Upper lobe of left lung (tissue), 6 donors: ENCODE measurements around the gene ANXA9. TPM values are rescaled to one million over a fixed set of nuclear protein-coding genes. Genes with fewer than 3 reads are reported as not detected.

Source experiments
- ATAC-seq, 2 donors: fragments of 200-7000 bp; cut with Tn5 transposase; one replicate each; pipeline ENCODE4 v1.9.1; 2022; ENCODE audit warnings: mild to moderate bottlenecking in 2 of 2, moderate library complexity in 2 of 2; ENCODE audit not compliant: low FRiP score in 2 of 2
- DNase-seq, 2 donors: peaks; one replicate each; pipeline ENCODE4 v3.0.0-alpha.2; 2019 to 2020
- H3K27ac ChIP-seq, 4 donors: fragments of 200-600 bp; sonication (generic); one replicate each; pipeline ENCODE4 v1.5.1; 2016 to 2019
- H3K27me3 ChIP-seq, 4 donors: fragments of 200-600 bp; sonication (generic); one replicate each; pipeline ENCODE4 v1.5.1; 2017 to 2019
- H3K36me3 ChIP-seq, 4 donors: fragments of 200-600 bp; sonication (generic); one replicate each; pipeline ENCODE4 v1.5.1; 2016 to 2019
- H3K4me1 ChIP-seq, 4 donors: fragments of 200-600 bp; sonication (generic); one replicate each; pipeline ENCODE4 v1.5.1; 2018 to 2019
- H3K4me3 ChIP-seq, 4 donors: fragments of 200-600 bp; sonication (generic); one replicate each; pipeline ENCODE4 v1.5.1; 2017 to 2019; ENCODE audit warnings: mild to moderate bottlenecking in 2 of 4, moderate library complexity in 1 of 4
- H3K9me3 ChIP-seq, 4 donors: fragments of 200-600 bp; sonication (generic); one replicate each; pipeline ENCODE4 v1.5.1; 2018 to 2019
- CTCF ChIP-seq, 6 experiments: fragments of 450-650 bp in 4 of 6; fragments of 200-600 bp in 2 of 6; sonication (generic) in 2 of 6; IDR thresholded peaks; one replicate each; pipeline ENCODE4 v1.5.1; 2016 to 2019; ENCODE audit warnings: antibody characterized with exemption in 6 of 6
- EP300 ChIP-seq, 4 donors: sonication (generic); formaldehyde crosslinking; IDR thresholded peaks; one replicate each; pipeline ENCODE4 v1.5.1; 2017; ENCODE audit warnings: antibody characterized with exemption in 4 of 4, control low read depth in 2 of 4
- POLR2A ChIP-seq, 4 donors: fragments of 450-650 bp; IDR thresholded peaks; one replicate each; pipeline ENCODE4 v1.5.1; 2016 to 2017; ENCODE audit warnings: antibody characterized with exemption in 4 of 4, mild to moderate bottlenecking in 2 of 4
- POLR2AphosphoS5 ChIP-seq, 2 donors: sonication (generic); formaldehyde crosslinking; IDR thresholded peaks; one replicate each; pipeline ENCODE4 v1.5.1; 2017; ENCODE audit warnings: antibody characterized with exemption in 2 of 2
- WGBS, 2 donors: methylation state at CpG; one replicate each; pipeline ENCODE4 v1.1.5; 2017 to 2018; 5-methylcytosine and 5-hydroxymethylcytosine counted together
- total RNA-seq, 6 donors: library from RNA; depleted of rRNA in 4 of 6; stranded (reverse); fragments of >200 nt in 4 of 6; gene quantifications; one replicate each; pipeline versions ENCODE4 v1.1.0 to v1.2.1, GENCODE V29; 2016 to 2021
- donor health status: DM: no; HTN: no; CAD: no; lungs with moderate emphysema.
- donor health status: DM: no; HTN: yes; CAD: no; lungs with severe emphysema.

The ANXA9 gene
- 1 to 10 TPM in 4 of 6 donors, under 1 TPM in 1, not detected in 1; 0.67 to 5.2 (median 1.2) TPM for total RNA-seq

GRCh38 chr1:150981805-150982712 is at the start of gene ANXA9:
Gene ANXA9 (plus strand): TSS chr1:150982292. CDS start chr1:150983106, 814 bp downstream.
- peak; percentile 26 to 47 for ATAC-seq
- peak within 1 kb of the TSS; percentile 2 to 53 (median 33) for H3K27ac ChIP-seq
- TF ChIP-seq EP300 (IDR thresholded peaks at IDR 0.05) (no peak), POLR2A (IDR thresholded peaks at IDR 0.05) (no peak), POLR2AphosphoS5 (IDR thresholded peaks at IDR 0.05) (no peak), CTCF (IDR thresholded peaks at IDR 0.05) (no peak)
- 64 to 79% methylated on average over 10 to 12 of the region's 12 CpGs for WGBS, 2 donors
- H3K36me3 ChIP-seq: no peaks in the 10 kb centered on the region
- H3K4me1 ChIP-seq: peaks cover 30 to 47% (median 40%) of the 10 kb centered on the region in 4 donors
- no peak within 1 kb of the TSS for H3K4me3 ChIP-seq
- no peaks in the 10 kb centered on the region for H3K9me3 ChIP-seq
- no peaks in the 10 kb centered on the region for H3K27me3 ChIP-seq
- peak in 1 of 2 donors; percentile 57 for DNase-seq

GRCh38 chr1:150944856-150945255 is 37.2 kb upstream of the ANXA9 start:
- Histone ChIP-seq H3K36me3 (peaks cover 61 to 99% (median 95%) of the 10 kb centered on the region in 4 donors), H3K4me3 (no peak overlapping the region), H3K27me3 (no peaks in the 10 kb centered on the region), H3K9me3 (no peaks in the 10 kb centered on the region), H3K27ac (no peak overlapping the region), H3K4me1 (no peaks in the 10 kb centered on the region)
- WGBS, 2 donors: 87 to 91% methylated on average over 5 of the region's 5 CpGs
- no peak for TF ChIP-seq POLR2AphosphoS5 (IDR thresholded peaks at IDR 0.05)
- no peak for TF ChIP-seq POLR2A (IDR thresholded peaks at IDR 0.05)
- TF ChIP-seq EP300 (IDR thresholded peaks at IDR 0.05): no peak
- no peak for TF ChIP-seq CTCF (IDR thresholded peaks at IDR 0.05)
- ATAC-seq (no peak), DNase-seq (peak in 1 of 2 donors; percentile 12)

GRCh38 chr1:150954708-150955107 is 27.4 kb upstream of the ANXA9 start:
- H3K4me3 ChIP-seq: no peak overlapping the region
- ATAC-seq (no peak), DNase-seq (no peak)
- no peaks in the 10 kb centered on the region for H3K4me1 ChIP-seq
- no peaks in the 10 kb centered on the region for H3K27me3 ChIP-seq
- TF ChIP-seq POLR2AphosphoS5 (IDR thresholded peaks at IDR 0.05) (no peak), CTCF (IDR thresholded peaks at IDR 0.05) (no peak), POLR2A (IDR thresholded peaks at IDR 0.05) (no peak), EP300 (IDR thresholded peaks at IDR 0.05) (no peak)
- no peaks in the 10 kb centered on the region for H3K9me3 ChIP-seq
- H3K36me3 ChIP-seq: peaks cover 28 to 95% (median 62%) of the 10 kb centered on the region in 4 donors
- 93 to 96% methylated on average over 3 of the region's 3 CpGs for WGBS, 2 donors
- H3K27ac ChIP-seq: no peak overlapping the region

- no peak for DNase-seq
- TF ChIP-seq CTCF (IDR thresholded peaks at IDR 0.05) (no peak), POLR2A (IDR thresholded peaks at IDR 0.05) (no peak), POLR2AphosphoS5 (IDR thresholded peaks at IDR 0.05) (no peak), EP300 (IDR thresholded peaks at IDR 0.05) (no peak)
- peaks cover 32 to 95% (median 63%) of the 10 kb centered on the region in 4 donors for H3K36me3 ChIP-seq
- ATAC-seq: no peak
- no peaks in the 10 kb centered on the region for H3K4me1 ChIP-seq
- H3K4me3 ChIP-seq: no peak overlapping the region
- H3K27ac ChIP-seq: no peak overlapping the region
- H3K27me3 ChIP-seq: no peaks in the 10 kb centered on the region
- H3K9me3 ChIP-seq: no peaks in the 10 kb centered on the region
Observed at GRCh38 chr1:150955280-150955679, 26.8 kb upstream of the ANXA9 start.
